Type B pancreatic cell (in vitro differentiated cells): ENCODE measurements around the gene DSCAML1. TPM values are rescaled to one million over a fixed set of nuclear protein-coding genes. Genes with fewer than 3 reads are reported as not detected.

Experiments used
- DNase-seq: peaks from one replicate; pipeline ENCODE4 v3.0.0; 2021; ENCODE audit warnings: mixed read lengths; ENCODE audit not compliant: unreplicated experiment; ENCODE audit errors: extremely low spot score
- H3K27ac Mint-ChIP-seq: 2 replicates; pipeline ENCODE4 v1.8.0; 2021; ENCODE audit warnings: mild to moderate bottlenecking, mixed read lengths
- H3K27me3 Mint-ChIP-seq: 2 replicates; pipeline ENCODE4 v1.8.0; 2021; ENCODE audit warnings: mixed read lengths
- H3K36me3 Mint-ChIP-seq: 2 replicates; pipeline ENCODE4 v1.8.0; 2021; ENCODE audit warnings: mixed read lengths
- H3K4me1 Mint-ChIP-seq: one replicate; pipeline ENCODE4 v1.8.0; 2021; ENCODE audit warnings: mixed read lengths; ENCODE audit not compliant: unreplicated experiment
- H3K4me3 Mint-ChIP-seq: 2 replicates; pipeline ENCODE4 v1.8.0; 2021; ENCODE audit warnings: mild to moderate bottlenecking, mixed read lengths
- H3K9me3 Mint-ChIP-seq: 2 replicates; pipeline ENCODE4 v1.8.0; 2021; ENCODE audit warnings: mixed read lengths
- total RNA-seq: library from RNA; stranded (reverse); gene quantifications from 2 replicates; pipeline ENCODE4 v1.2.1, GENCODE V29; 2021; ENCODE audit warnings: low replicate concordance
- TF ChIP-seq, protein P1 (sequence below): fragments of 200-600 bp; sonication (generic); conservative IDR thresholded peaks from 2 replicates; pipeline ENCODE4 v1.5.0; 2021; ENCODE audit warnings: antibody characterized with exemption, mild to moderate bottlenecking

Gene DSCAML1
- total RNA-seq, 1 donor from 2014 or later, result 5.8 TPM

- H3K4me1 Mint-ChIP-seq, result peaks cover 18% of the 10 kb centered on the region
- H3K36me3 Mint-ChIP-seq, result no peaks in the 10 kb centered on the region
- no peaks in the 10 kb centered on the region for H3K9me3 Mint-ChIP-seq
- DNase-seq, result no peak
- H3K27me3 Mint-ChIP-seq, result peaks cover 16% of the 10 kb centered on the region
- TF ChIP-seq, protein P1, sequence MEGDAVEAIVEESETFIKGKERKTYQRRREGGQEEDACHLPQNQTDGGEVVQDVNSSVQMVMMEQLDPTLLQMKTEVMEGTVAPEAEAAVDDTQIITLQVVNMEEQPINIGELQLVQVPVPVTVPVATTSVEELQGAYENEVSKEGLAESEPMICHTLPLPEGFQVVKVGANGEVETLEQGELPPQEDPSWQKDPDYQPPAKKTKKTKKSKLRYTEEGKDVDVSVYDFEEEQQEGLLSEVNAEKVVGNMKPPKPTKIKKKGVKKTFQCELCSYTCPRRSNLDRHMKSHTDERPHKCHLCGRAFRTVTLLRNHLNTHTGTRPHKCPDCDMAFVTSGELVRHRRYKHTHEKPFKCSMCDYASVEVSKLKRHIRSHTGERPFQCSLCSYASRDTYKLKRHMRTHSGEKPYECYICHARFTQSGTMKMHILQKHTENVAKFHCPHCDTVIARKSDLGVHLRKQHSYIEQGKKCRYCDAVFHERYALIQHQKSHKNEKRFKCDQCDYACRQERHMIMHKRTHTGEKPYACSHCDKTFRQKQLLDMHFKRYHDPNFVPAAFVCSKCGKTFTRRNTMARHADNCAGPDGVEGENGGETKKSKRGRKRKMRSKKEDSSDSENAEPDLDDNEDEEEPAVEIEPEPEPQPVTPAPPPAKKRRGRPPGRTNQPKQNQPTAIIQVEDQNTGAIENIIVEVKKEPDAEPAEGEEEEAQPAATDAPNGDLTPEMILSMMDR, result peak; percentile 70
- no peak overlapping the region for H3K4me3 Mint-ChIP-seq
- peak overlapping the region; percentile 9 for H3K27ac Mint-ChIP-seq
These were observed 25.3 kb upstream of the DSCAML1 start for GRCh38 chr11:117822074-117823033.

DNA sequence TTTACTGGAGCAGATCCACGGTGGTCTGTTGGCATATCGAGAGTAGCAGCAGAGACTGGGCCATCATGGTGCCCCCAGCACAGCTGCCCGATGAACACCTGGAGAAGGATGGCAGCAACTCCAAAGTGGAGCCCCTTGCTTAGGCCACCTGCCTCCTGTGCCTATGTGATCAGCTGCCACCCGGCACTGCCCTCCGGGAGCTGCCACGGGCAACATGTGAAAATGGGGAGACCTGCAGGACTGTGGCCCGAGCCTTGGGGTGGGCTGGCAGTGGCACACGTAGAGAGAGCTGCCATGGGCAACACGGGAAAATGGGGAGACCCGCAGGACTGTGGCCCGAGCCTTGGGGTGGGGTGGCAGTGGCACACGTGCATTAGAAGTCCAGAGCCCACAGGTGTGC lies 24.4 kb upstream of the DSCAML1 start:
- peaks cover 23% of the 10 kb centered on the region for H3K4me1 Mint-ChIP-seq
- no peaks in the 10 kb centered on the region for H3K36me3 Mint-ChIP-seq
- DNase-seq, result no peak
- no peak overlapping the region for H3K4me3 Mint-ChIP-seq
- no peak overlapping the region for H3K27ac Mint-ChIP-seq
- peaks cover 11% of the 10 kb centered on the region for H3K27me3 Mint-ChIP-seq
- H3K9me3 Mint-ChIP-seq, result no peaks in the 10 kb centered on the region
- TF ChIP-seq, protein P1, result no peak

DNA sequence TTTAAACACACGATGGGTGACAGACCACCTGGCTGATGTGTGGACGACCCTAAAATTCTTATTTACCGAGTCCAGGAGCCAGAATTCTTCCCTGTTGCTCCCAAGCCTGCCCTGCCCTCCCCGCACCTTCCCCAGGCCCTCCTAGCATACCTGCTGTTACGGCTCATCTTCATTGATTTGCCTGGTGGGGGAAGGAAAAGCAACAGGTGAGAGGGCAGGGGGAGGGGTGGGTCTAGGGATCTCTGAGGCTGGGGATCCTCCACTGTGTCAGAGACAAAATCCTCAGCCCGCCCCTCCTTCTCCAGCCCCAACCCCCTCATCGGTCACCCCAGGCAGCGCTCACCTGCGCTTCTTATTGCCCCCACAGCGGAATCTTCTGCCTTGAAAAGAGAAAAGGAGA lies 23.5 kb upstream of the DSCAML1 start:
- Mint-ChIP-seq H3K27me3 (peaks cover 6% of the 10 kb centered on the region), H3K36me3 (no peaks in the 10 kb centered on the region), H3K4me1 (peaks cover 31% of the 10 kb centered on the region), H3K4me3 (no peak overlapping the region), H3K9me3 (no peaks in the 10 kb centered on the region), H3K27ac (no peak overlapping the region)
- TF ChIP-seq, protein P1, result no peak
- DNase-seq, result no peak

DNA sequence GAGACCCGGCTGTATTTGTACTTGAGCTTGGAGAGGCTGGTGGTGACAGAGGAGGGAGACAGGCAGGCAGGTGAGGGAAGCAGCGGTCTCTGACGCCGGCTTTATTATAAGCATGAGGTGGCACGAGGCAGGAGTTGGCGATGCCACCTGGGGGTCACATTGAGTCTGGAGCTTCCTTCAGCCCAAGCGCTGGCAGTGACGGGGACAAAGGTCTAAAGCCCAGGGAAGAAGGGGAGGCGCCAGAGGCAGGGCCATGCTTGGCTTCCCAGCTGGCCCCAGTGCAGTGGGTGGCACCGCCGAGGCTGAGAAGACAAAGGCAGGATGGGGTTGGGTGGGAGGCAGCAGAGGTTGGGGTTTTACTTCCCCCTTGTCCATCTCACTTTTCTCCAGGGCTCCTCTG lies 23.1 kb upstream of the DSCAML1 start:
- Mint-ChIP-seq H3K27me3 (peaks cover 3% of the 10 kb centered on the region), H3K27ac (peak overlapping the region; percentile 52), H3K9me3 (no peaks in the 10 kb centered on the region), H3K4me3 (no peak overlapping the region), H3K36me3 (no peaks in the 10 kb centered on the region), H3K4me1 (peaks cover 36% of the 10 kb centered on the region)
- no peak for DNase-seq
- TF ChIP-seq, protein P1, result no peak

- Mint-ChIP-seq H3K27ac (peak overlapping the region; percentile 70), H3K9me3 (no peaks in the 10 kb centered on the region), H3K4me3 (no peak overlapping the region), H3K27me3 (peaks cover 3% of the 10 kb centered on the region), H3K4me1 (peaks cover 43% of the 10 kb centered on the region), H3K36me3 (no peaks in the 10 kb centered on the region)
- TF ChIP-seq, protein P1, result peak; percentile 82
- no peak for DNase-seq
These were observed 22.4 kb upstream of the DSCAML1 start for GRCh38 chr11:117819096-117820040.
